Measurements from ENCODE around the gene KHK. TPM values are rescaled to one million over a fixed set of nuclear protein-coding genes. Genes with fewer than 3 reads are reported as not detected.

KHK gene
- total and polyA plus RNA-seq, 9 of the 15 experiments (the other 6 are each of a cell fraction or from before 2014, with no cell fraction given): 1.5 to 10.7 (median 5.2) TPM

- TF ChIP-seq HCFC1 (IDR thresholded peaks at IDR 0.05; ENCODE audit: low read depth, low read length) (peak; percentile 65), PKNOX1 (IDR thresholded peaks at IDR 0.05) (no peak), SRSF1 (IDR thresholded peaks at IDR 0.05; ENCODE audit: low read depth, low read length) (no peak), EHMT2 (IDR thresholded peaks at IDR 0.05) (no peak), ZBTB7A (IDR thresholded peaks at IDR 0.05; ENCODE audit: borderline replicate concordance, control insufficient read depth, low read depth, low read length) (peak; percentile 97), NCOA6 (IDR thresholded peaks at IDR 0.05) (no peak), ATF4 (CRISPR knock-in tag; IDR thresholded peaks at IDR 0.05) (no peak), TAF7 (tag; IDR thresholded peaks at IDR 0.05) (peak; percentile 36; the same call in 1 of the 2 replicates), NR3C1 (CRISPR knock-in tag; IDR thresholded peaks at IDR 0.05) (no peak), ZNF384 (IDR thresholded peaks at IDR 0.05; ENCODE audit: low read depth, low read length) (no peak), PRPF4 (IDR thresholded peaks at IDR 0.05; ENCODE audit: insufficient read depth, low read depth, low read length, poor library complexity, severe bottlenecking) (no peak), PHTF2 (CRISPR knock-in tag; IDR thresholded peaks at IDR 0.05) (no peak), MEF2D (tag; conservative IDR thresholded peaks at IDR 0.05; ENCODE audit: low read depth) (no peak), PHF8 (IDR thresholded peaks at IDR 0.05; ENCODE audit: borderline replicate concordance, low read length) (peak; percentile 68; the same call in 1 of the 2 replicates), MYC (IDR thresholded peaks at IDR 0.05; ENCODE audit: low read depth, low read length) (peak; percentile 95), MYC (CRISPR knock-in tag; IDR thresholded peaks at IDR 0.05; ENCODE audit: borderline replicate concordance, low read depth) (no peak), HDGF (IDR thresholded peaks at IDR 0.05) (no peak)
These were observed 365 bp upstream of the KHK start (continued) for GRCh38 chr2:27086090-27086723.
